GM12891 (cell line): ENCODE data around the gene HSD17B3.

Source experiments
- POLR2A ChIP-seq: IDR thresholded peaks from 2 replicates; pipeline ENCODE4 v1.6.1; 2011; ENCODE audit warnings: low read depth, low read length, control low read depth
- POLR2AphosphoS5 ChIP-seq: IDR thresholded peaks from 2 replicates; pipeline ENCODE4 v1.6.1; 2011; ENCODE audit warnings: low read depth, low read length, control low read depth
- SPI1 ChIP-seq: IDR thresholded peaks from 2 replicates; pipeline ENCODE4 v1.6.1; 2011; ENCODE audit warnings: low read depth, low read length, control low read depth
- TAF1 ChIP-seq: IDR thresholded peaks from 2 replicates; pipeline ENCODE4 v1.6.1; 2011; ENCODE audit warnings: low read depth, low read length, control low read depth

DNA sequence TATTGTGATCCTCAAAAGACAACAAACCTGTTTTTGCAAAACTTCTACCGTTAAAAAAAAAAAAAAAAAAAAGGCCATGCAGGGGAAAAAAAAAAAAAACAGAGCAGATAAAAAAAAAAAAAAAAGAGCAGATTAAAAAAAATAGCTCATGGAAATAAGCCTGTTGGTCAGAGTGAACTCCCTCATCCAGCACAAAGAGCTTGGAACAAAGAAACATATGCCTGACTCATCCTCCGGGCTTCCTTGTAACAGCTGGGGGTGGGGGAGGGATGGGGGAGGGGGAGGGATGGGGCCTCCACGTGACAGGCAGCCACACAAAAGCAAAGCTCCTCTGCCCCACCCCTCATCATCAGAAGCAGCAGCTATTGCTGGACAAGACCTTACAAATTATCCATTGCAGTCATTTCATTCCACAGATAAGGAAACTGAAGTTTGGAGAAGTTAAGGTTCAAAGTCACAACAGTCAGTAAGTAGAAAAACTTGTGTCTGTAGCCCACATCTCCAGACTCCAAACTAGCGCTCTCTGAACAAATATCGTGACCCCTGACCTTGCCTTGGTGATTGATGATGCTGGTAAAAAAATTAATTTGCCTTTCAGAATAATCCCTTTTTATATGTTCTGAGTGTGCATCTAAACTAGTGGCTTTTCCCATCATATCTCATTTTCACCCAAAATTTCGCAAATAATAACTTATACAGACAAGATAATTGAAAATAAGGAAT lies 42.6 kb upstream of the HSD17B3 start:
- no peak for TF ChIP-seq TAF1
- no peak for TF ChIP-seq POLR2A
- no peak for TF ChIP-seq POLR2AphosphoS5
- TF ChIP-seq SPI1, result no peak
